ENCODE results near the gene NTMT1.
A peak's percentile ranks its signal among the peaks of the same experiment; 100 is the strongest.
"Not testable (repeated sequence)": the region's sequence is repeated elsewhere in the genome, so short reads cannot be mapped to it uniquely, and the experiment has no call there.

The NTMT1 gene

GRCh38 chr9:129654554-129655040 lies 28.6 kb downstream of the NTMT1 start:
- no peak for DNase-seq (ENCODE audit: low read depth in 2 of 2)

GRCh38 chr9:129655154-129655553 lies 29.2 kb downstream of the NTMT1 start:
- DNase-seq (ENCODE audit: low read depth in 2 of 2) = no peak

- DNase-seq (ENCODE audit: low read depth in 2 of 2) = no peak
These were observed 29.7 kb downstream of the NTMT1 start for GRCh38 chr9:129655696-129656095.

- no peak for DNase-seq (ENCODE audit: low read depth in 2 of 2)
These were observed 30.9 kb downstream of the NTMT1 start for GRCh38 chr9:129656795-129657390.

- DNase-seq (ENCODE audit: low read depth in 2 of 2) = no peak
These were observed 35.1 kb downstream of the NTMT1 start for GRCh38 chr9:129661029-129661428.

- not testable (repeated sequence) for DNase-seq (ENCODE audit: low read depth in 2 of 2)
These were observed 36.3 kb downstream of the NTMT1 start for GRCh38 chr9:129662239-129662638.

GRCh38 chr9:129664746-129665388 lies 38.9 kb downstream of the NTMT1 start:
- no peak for DNase-seq (ENCODE audit: low read depth in 2 of 2)

GRCh38 chr9:129665389-129665775 lies 39.4 kb downstream of the NTMT1 start, which contains the start of gene PRRX2:
Gene PRRX2 (plus strand): TSS chr9:129665647. CDS start chr9:129665868, 221 bp downstream.
- DNase-seq (ENCODE audit: low read depth in 2 of 2) = peak; percentile 24 to 30

GRCh38 chr9:129665814-129666520 lies 40.0 kb downstream of the NTMT1 start:
- DNase-seq (ENCODE audit: low read depth in 2 of 2) = no peak

- DNase-seq (ENCODE audit: low read depth in 2 of 2) = no peak
These were observed 40.6 kb downstream of the NTMT1 start for GRCh38 chr9:129666575-129666974.

- no peak for DNase-seq (ENCODE audit: low read depth in 2 of 2)
These were observed 41.4 kb downstream of the NTMT1 start for GRCh38 chr9:129667378-129667777.

GRCh38 chr9:129667850-129668249 lies 41.9 kb downstream of the NTMT1 start:
- no peak for DNase-seq (ENCODE audit: low read depth in 2 of 2)

- no peak for DNase-seq (ENCODE audit: low read depth in 2 of 2)
These were observed 43.3 kb downstream of the NTMT1 start for GRCh38 chr9:129669141-129669718.

GRCh38 chr9:129669946-129670345 lies 44.0 kb downstream of the NTMT1 start:
- no peak for DNase-seq (ENCODE audit: low read depth in 2 of 2)

- no peak for DNase-seq (ENCODE audit: low read depth in 2 of 2)
These were observed 45.1 kb downstream of the NTMT1 start for GRCh38 chr9:129671065-129671464.

- peak; percentile 15 for DNase-seq (ENCODE audit: low read depth in 2 of 2)
These were observed 45.6 kb downstream of the NTMT1 start for GRCh38 chr9:129671519-129671918.

- DNase-seq (ENCODE audit: low read depth in 2 of 2) = no peak
These were observed 46.7 kb downstream of the NTMT1 start for GRCh38 chr9:129672702-129673101.

- no peak for DNase-seq (ENCODE audit: low read depth in 2 of 2)
These were observed 47.6 kb downstream of the NTMT1 start for GRCh38 chr9:129673602-129674001.

GRCh38 chr9:129674229-129674628 lies 48.3 kb downstream of the NTMT1 start:
- no peak for DNase-seq (ENCODE audit: low read depth in 2 of 2)

- DNase-seq (ENCODE audit: low read depth in 2 of 2) = no peak
These were observed 49.7 kb downstream of the NTMT1 start for GRCh38 chr9:129675620-129676019.

- no peak for DNase-seq (ENCODE audit: low read depth in 2 of 2)
These were observed 50.3 kb downstream of the NTMT1 start for GRCh38 chr9:129676287-129676686.

- DNase-seq (ENCODE audit: low read depth in 2 of 2) = no peak
These were observed 51.0 kb downstream of the NTMT1 start for GRCh38 chr9:129676975-129677374.
